GM12865 (cell line): ENCODE measurements around the gene ZNF527.
"Not testable (repeated sequence)": the region's sequence is repeated elsewhere in the genome, so short reads cannot be mapped to it uniquely, and the experiment has no call there.

Experiments
- DNase-seq: peaks from one replicate; pipeline ENCODE4 v3.0.0; 2010; ENCODE audit warnings: low read depth
- H3K4me3 ChIP-seq: 2 replicates; pipeline ENCODE4 v1.5.1; 2011; ENCODE audit warnings: mild to moderate bottlenecking, low read depth, low read length, control low read depth
- CTCF ChIP-seq: IDR thresholded peaks from 2 replicates; pipeline ENCODE4 v1.5.1; 2011; ENCODE audit warnings: low read length, control low read depth, low read depth, inconsistent platforms; ENCODE audit not compliant: insufficient read depth; ENCODE audit errors: missing control alignments

The ZNF527 gene

DNA sequence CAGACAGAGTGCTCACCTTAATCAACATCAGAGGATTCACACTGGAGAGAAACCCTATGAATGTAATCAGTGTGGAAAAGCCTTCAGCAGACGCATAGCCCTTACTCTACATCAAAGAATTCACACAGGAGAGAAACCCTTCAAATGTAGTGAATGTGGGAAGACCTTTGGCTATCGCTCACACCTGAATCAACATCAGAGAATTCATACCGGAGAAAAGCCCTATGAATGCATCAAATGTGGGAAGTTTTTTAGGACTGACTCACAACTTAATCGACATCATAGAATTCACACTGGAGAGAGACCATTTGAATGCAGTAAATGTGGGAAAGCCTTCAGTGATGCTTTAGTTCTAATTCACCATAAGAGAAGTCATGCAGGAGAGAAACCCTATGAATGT, 18.3 kb downstream of the ZNF527 start:
- no peak for DNase-seq
- no peak for TF ChIP-seq CTCF
- no peak overlapping the region for H3K4me3 ChIP-seq

DNA sequence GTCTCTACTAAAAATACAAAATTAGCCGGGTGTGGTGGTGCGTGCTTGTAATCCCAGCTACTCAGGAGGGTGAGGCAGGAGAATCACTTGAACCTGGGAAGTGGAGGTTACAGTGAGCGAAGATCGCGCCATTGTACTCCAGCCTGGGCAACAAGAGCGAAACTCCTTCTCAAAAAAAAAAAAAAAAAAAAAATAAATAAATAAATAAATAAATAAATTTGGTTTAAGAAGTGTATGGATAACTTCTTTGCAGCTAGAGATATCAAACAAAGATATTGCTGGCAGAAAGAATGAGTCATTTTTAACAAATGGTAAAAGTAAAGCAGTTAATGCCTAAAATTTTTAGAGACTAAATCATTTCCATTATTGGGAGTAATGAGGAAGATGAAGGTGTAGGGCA, 20.5 kb downstream of the ZNF527 start:
- not testable (repeated sequence) for H3K4me3 ChIP-seq

DNA sequence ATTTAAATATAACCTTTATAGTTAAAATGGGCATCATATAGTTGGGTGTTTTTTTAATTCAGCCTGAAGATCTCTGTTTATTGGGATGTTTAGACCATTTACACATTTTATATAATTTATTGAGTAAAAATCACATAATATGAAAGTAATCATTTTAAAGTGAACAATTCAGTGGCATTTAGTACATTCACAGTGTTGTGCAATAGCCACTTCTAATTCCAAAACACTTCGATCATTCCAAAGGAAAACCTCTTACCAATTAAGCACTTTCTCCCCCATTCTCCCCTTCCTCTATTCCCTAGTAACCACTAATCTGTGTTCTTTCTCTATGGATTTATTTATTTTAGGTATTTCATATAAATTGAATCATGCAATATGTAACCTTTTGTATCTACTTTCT, 30.2 kb downstream of the ZNF527 start:
- DNase-seq, result no peak
- no peak for TF ChIP-seq CTCF
- H3K4me3 ChIP-seq, result no peak overlapping the region

More for the DNA sequence above, 20.5 kb downstream of the ZNF527 start:
- DNase-seq, result not testable (repeated sequence)

- DNase-seq, result no peak
- TF ChIP-seq CTCF, result no peak
- H3K4me3 ChIP-seq, result no peak overlapping the region
These were observed 32.5 kb downstream of the ZNF527 start for GRCh38 chr19:37403403-37403802.

DNA sequence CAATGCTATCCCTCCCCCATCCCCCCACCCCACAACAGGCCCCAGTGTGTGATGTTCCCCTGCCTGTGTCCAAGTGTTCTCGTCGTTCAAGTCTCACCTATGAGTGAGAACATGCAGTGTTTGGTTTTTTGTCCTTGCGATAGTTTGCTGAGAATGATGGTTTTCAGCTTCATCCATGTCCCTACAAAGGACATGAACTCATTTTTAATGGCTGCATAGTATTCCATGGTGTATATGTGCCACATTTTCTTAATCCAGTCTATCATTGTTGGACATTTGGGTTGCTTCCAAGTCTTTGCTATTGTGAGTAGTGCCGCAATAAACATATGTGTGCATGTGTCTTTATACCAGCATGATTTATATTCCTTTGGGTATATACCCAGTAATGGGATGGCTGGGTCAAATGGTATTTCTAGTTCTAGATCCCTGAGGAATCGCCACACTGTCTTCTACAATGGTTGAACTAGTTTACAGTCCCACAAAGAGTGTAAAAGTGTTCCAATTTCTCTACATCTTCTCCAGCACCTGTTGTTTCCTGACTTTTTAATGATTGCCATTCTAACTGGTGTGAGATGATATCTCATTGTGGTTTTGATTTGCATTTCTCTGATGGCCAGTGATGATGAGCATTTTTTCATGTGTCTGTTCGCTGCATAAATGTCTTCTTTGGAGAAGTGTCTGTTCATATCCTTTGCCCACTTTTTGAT, 35.4 kb downstream of the ZNF527 start:
- H3K4me3 ChIP-seq, DNase-seq: not testable (repeated sequence)

DNA sequence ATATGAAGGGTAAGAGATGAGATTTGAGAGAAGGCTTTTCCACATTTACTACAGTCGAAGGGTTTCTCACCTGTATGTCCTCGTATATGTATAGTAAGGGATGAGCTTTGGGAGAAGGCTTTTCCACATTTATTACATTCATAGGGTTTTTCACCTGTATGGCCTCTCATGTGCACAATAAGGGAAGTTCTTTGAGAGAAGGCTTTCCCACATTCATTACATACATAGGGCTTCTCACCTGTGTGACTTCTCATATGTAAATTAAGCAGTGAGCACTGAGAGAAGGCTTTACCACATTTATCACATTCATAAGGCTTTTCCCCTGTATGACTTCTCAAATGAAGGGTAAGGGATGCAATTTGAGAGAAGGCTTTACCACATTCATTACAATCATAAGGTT, 41.8 kb downstream of the ZNF527 start:
- no peak for TF ChIP-seq CTCF
- no peak for DNase-seq
- H3K4me3 ChIP-seq, result no peak overlapping the region

DNA sequence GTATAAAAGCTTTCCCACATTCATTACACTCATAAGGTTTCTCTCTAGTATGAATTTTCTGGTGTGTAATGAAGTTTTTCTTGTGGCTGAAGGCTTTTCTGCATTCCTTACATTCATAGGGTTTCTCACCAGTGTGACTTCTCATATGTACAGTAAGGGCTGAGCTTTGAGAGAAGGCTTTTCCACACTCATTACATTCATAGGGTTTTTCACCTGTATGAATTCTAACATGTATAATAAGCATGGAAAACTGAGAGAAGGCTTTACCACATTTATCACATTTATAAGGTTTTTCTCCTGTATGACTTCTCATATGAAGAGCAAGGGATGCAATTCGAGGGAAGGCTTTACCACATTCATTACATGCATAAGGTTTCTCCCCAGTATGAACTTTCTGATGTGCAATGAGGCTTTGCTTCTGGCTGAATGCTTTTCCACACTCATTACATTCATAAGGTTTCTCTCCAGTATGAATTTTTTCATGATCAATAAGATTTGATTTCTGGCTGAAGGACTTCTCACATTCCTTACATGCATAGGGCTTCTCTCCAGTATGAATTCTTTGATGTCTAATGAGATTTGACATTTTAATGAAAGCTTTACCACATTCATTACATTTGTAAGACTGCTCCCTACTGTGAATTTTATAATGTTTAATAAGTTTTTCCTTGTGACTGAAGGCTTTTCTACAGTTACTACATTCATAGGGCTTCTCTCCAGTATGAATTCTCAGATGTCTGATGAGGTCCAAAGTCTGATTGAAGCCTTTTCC, 42.6 kb downstream of the ZNF527 start:
- no peak for DNase-seq
- H3K4me3 ChIP-seq, result no peak overlapping the region
- TF ChIP-seq CTCF, result no peak
